ENCODE data around the gene SLC16A6.
A peak's percentile ranks its signal among the peaks of the same experiment; 100 is the strongest.
"Not testable (repeated sequence)": the region's sequence is repeated elsewhere in the genome, so short reads cannot be mapped to it uniquely, and the experiment has no call there.

SLC16A6 gene

DNA sequence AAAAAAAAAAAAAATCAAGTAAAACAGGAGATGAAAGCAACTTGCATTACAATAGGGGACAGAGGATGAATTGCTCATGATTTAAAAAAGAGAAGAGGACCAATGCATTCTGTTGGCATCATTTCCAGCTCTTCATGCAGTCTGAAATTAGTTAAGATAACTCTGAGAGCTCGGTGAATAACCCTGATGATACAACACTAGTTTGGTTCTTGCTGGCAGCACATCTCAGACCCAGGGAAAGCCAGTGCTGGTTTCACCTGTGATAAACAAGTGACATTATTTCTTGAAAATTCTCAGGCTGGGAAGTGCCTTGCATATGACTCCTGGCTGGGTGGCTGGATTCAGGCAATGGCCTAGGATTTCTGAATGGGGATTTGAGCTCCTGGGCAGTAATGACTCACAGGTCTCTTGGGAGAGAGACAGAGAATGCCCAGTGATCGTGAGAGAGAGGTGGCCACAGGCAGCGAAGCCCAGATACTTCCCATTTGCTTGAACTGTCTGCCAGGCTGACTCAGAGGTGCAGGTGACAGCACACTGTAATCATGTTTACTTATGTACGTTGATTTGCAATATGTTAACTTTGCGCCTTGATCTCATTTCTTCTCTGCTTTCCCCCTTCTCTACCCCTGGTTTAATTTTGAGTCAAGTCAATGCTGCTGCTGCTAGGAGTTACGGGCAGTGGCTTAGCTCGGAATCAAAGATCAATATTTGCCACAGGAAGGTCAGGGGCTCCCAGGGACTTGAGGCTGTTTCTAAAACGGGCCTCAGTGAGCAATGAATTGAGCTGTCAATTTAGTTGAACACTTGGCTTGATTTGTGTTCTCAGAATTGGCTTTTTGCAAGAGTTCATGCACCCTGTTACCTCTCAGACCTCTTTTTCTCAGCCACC lies 27.4 kb upstream of the SLC16A6 start:
- Histone ChIP-seq H3K4me3 (no peak overlapping the region), H3K4me1 (no peaks in the 10 kb centered on the region), H3K27me3 (no peaks in the 10 kb centered on the region), H3K36me3 (no peaks in the 10 kb centered on the region), H3K27ac (no peak overlapping the region), H3K9me3 (no peaks in the 10 kb centered on the region)
- TF ChIP-seq, protein P1, sequence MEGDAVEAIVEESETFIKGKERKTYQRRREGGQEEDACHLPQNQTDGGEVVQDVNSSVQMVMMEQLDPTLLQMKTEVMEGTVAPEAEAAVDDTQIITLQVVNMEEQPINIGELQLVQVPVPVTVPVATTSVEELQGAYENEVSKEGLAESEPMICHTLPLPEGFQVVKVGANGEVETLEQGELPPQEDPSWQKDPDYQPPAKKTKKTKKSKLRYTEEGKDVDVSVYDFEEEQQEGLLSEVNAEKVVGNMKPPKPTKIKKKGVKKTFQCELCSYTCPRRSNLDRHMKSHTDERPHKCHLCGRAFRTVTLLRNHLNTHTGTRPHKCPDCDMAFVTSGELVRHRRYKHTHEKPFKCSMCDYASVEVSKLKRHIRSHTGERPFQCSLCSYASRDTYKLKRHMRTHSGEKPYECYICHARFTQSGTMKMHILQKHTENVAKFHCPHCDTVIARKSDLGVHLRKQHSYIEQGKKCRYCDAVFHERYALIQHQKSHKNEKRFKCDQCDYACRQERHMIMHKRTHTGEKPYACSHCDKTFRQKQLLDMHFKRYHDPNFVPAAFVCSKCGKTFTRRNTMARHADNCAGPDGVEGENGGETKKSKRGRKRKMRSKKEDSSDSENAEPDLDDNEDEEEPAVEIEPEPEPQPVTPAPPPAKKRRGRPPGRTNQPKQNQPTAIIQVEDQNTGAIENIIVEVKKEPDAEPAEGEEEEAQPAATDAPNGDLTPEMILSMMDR (IDR thresholded peaks at IDR 0.05), result no peak
- no peak for DNase-seq
- intact Hi-C loops (cut with DNase I; ENCODE audit: low total_unique reads), result no loop called here

DNA sequence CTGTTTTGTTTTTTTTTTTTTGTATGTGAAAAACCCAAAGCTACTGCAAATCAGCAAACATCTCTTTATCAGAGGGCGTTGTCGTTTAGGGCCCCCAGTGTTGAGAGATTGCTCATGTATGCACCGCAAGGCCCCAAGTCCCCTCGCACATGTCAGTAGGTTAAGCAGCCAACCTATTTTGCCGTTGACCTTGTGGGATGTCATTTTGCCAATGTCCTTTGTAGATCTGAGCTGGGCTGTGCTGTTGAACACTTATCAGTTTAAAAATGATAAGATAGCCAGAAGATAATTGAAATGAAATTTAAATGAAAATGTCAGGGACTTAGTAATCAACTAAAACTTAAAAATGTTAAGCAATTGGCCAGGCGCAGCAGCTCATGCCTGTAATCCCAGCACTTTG lies 26.5 kb upstream of the SLC16A6 start:
- Histone ChIP-seq H3K36me3 (no peaks in the 10 kb centered on the region), H3K4me1 (no peaks in the 10 kb centered on the region), H3K27me3 (no peaks in the 10 kb centered on the region), H3K27ac (no peak overlapping the region), H3K4me3 (no peak overlapping the region), H3K9me3 (no peaks in the 10 kb centered on the region)
- TF ChIP-seq, protein P1 (IDR thresholded peaks at IDR 0.05), result no peak
- DNase-seq, result no peak
- intact Hi-C loops (cut with DNase I; ENCODE audit: low total_unique reads), result no loop called here

DNA sequence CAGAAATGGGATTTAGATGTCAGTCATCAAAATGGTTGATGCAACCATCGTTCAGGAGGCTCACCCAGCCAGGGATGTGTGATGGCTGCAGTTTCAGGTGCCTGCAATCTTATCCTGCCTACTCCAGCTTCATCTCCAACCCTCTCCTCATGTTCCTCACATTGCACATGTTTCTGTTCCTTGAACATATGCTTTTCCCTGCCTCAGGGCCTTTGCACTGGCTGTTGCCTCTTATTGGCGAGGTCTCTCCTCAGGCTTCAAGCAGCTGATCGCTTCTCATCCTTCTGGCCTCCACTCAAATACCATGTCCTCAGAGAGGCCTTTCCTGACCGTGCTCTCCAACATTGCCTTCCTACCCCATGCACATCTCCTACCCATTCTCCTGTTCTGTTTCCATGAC lies 25.0 kb upstream of the SLC16A6 start:
- intact Hi-C loops (cut with DNase I; ENCODE audit: low total_unique reads), result no loop called here
- TF ChIP-seq, protein P1 (IDR thresholded peaks at IDR 0.05), result no peak
- no peaks in the 10 kb centered on the region for H3K36me3 ChIP-seq
- H3K9me3 ChIP-seq, result no peaks in the 10 kb centered on the region
- H3K4me1 ChIP-seq, result no peaks in the 10 kb centered on the region
- no peak overlapping the region for H3K27ac ChIP-seq
- no peak overlapping the region for H3K4me3 ChIP-seq
- no peak for DNase-seq
- H3K27me3 ChIP-seq, result no peaks in the 10 kb centered on the region

DNA sequence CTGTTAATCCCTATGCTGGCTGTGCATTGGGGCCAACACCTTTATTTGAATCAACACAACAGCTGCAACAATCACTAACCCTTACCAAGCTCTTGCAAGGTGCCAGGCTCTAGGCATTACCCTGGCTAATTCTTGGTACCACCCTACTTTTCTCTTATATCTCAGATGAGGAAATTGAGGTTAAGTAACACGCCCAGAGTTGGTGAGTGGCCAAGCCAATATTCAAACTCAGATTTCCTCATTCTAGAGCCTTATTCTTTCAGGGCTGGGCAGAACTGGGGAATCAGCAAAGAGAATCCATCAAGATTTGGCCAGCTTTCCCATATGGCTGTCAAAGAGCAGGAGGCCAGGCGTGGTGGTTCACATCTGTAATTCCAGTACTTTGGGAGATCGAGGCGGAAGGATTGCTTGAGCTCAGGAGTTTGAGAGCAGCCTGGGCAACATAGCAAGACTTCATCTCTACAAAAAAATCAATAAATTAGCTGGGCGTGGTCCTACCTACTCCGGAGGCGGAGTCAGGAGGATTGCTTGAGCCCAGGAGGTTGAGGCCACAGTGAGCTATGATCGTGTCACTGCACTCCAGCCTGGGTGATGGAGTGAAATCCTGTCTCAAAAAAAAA lies 24.1 kb upstream of the SLC16A6 start:
- Histone ChIP-seq H3K36me3 (no peaks in the 10 kb centered on the region), H3K27ac (no peak overlapping the region), H3K9me3 (no peaks in the 10 kb centered on the region), H3K4me3 (no peak overlapping the region), H3K4me1 (no peaks in the 10 kb centered on the region), H3K27me3 (no peaks in the 10 kb centered on the region)
- DNase-seq, result peak in 1 of 2 donors; percentile 63
- TF ChIP-seq, protein P1 (IDR thresholded peaks at IDR 0.05), result no peak
- intact Hi-C loops (cut with DNase I; ENCODE audit: low total_unique reads), result no loop called here

DNA sequence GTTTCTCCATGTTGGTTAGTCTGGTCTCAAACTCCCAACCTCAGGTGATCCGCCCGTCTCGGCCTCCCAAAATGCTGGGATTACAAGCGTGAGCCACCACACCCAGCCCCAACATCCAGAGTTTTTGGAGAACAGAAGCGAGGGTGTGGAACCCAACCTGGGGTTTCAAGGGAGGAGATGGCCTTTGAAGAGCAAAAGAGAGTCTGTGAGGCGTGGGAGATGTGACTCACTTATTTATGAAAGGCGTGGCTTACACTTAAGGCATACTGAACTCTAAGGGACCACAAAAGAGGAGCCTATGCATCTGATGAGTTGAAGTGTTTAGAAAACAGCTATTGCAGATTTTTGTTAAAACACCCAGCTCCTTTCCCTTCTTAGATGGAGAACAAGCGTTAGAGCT lies 19.2 kb upstream of the SLC16A6 start:
- no peaks in the 10 kb centered on the region for H3K27me3 ChIP-seq
- no peak for DNase-seq
- no peaks in the 10 kb centered on the region for H3K9me3 ChIP-seq
- TF ChIP-seq, protein P1 (IDR thresholded peaks at IDR 0.05), result no peak
- intact Hi-C loops (cut with DNase I; ENCODE audit: low total_unique reads), result no loop called here
- no peaks in the 10 kb centered on the region for H3K4me1 ChIP-seq
- no peak overlapping the region for H3K4me3 ChIP-seq
- H3K36me3 ChIP-seq, result no peaks in the 10 kb centered on the region
- H3K27ac ChIP-seq, result no peak overlapping the region

DNA sequence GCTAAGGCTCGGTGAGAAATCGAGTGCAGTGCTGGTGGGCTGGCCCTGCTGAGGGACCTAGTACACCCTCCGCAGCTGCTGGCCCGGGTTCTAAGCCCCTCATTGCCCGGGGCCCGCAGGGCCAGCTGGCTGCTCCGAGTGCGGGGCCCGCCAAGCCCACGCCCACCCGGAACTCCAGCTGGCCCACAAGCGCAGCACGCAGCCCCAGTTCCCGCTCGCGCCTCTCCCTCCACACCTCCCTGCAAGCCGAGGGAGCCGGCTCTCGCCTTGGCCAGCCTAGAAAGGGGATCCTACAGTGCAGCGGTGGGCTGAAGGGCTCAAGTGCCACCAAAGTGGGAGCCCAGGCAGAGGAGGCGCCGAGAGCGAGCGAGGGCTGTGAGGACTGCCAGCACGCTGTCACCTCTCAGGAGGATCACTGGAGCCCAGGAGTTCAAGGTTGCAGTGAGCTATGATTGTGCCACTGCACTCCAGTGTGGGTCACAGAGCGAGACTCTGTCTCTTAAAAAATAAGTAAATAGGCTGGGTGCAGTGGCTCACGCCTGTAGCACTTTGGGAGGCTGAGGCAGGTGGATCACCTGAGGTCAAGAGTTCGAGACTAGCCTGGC lies 18.2 kb upstream of the SLC16A6 start:
- H3K4me3 ChIP-seq; intact Hi-C loops (cut with DNase I; ENCODE audit: low total_unique reads); H3K4me1 ChIP-seq; H3K36me3 ChIP-seq; H3K27ac ChIP-seq; H3K27me3 ChIP-seq; H3K9me3 ChIP-seq; DNase-seq: not testable (repeated sequence)

DNA sequence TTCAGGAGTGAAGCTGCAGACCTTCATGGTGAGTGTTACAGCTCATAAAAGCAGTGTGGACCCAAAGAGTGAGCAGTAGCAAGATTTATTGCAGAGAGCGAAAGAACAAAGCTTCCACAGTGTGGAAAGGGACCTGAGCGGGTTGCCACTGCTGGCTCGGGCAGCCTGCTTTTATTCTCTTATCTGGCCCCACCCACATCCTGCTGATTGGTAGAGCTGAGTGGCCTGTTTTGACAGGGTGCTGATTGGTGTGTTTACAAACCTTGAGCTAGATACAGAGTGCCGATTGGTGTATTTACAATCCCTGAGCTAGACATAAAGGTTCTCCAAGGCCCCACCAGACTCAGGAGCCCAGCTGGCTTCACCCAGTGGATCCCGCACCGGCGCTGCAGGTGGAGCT lies 17.6 kb upstream of the SLC16A6 start:
- H3K27me3 ChIP-seq; intact Hi-C loops (cut with DNase I; ENCODE audit: low total_unique reads); H3K9me3 ChIP-seq; DNase-seq; H3K36me3 ChIP-seq; H3K4me3 ChIP-seq; H3K4me1 ChIP-seq; H3K27ac ChIP-seq: not testable (repeated sequence)

All from tibial artery (tissue), 4 donors.